ENCODE results near the gene MYL7. TPM values are rescaled to one million over a fixed set of nuclear protein-coding genes. Genes with fewer than 3 reads are reported as not detected.

Gene MYL7
- total RNA-seq (2014; rRNA removed; shearing (Covaris generic)) (not detected in 2 replicates), total RNA-seq (2022) (not detected in 2 replicates), Bru-seq, nascent RNA (not detected), BruChase-seq, experiment 1, labeled RNA remaining after a 6-hour chase (not detected), BruChase-seq, experiment 2, labeled RNA remaining after a 2-hour chase (not detected)
- long read RNA-seq = 0 reads

- Histone ChIP-seq H2AFZ (ENCODE audit: low read length) (no peak within 1 kb of the TSS), H3K4me3 (ENCODE audit: low read depth, low read length, poor library complexity, severe bottlenecking) (no peak within 1 kb of the TSS), H3K9me3 (ENCODE audit: low read length) (no peaks in the 10 kb centered on the region), H3K27ac (ENCODE audit: low read depth, low read length, poor library complexity, severe bottlenecking) (no peak within 1 kb of the TSS), H3K4me2 (ENCODE audit: low read length) (no peak within 1 kb of the TSS), H3K9me2 (ENCODE audit: insufficient read depth, low read length) (no peaks in the 10 kb centered on the region), H3K36me3 (ENCODE audit: insufficient read depth, low read length) (no peaks in the 10 kb centered on the region), H3K4me1 (ENCODE audit: insufficient read depth, low read length, poor library complexity, severe bottlenecking) (no peaks in the 10 kb centered on the region), H4K20me1 (ENCODE audit: insufficient read depth, low read length) (no peaks in the 10 kb centered on the region), H3K79me2 (ENCODE audit: insufficient read depth, low read depth, low read length) (no peaks in the 10 kb centered on the region)
- POLR2A ChIA-PET = no interaction called here
- CTCF ChIA-PET (ENCODE audit: unreplicated experiment) = no interaction called here
- BruUV-seq (replicated peaks) = no TSS peak
- DNase-seq (ENCODE audit: low spot score) = no peak
- TF ChIP-seq EZH2phosphoT487 (IDR thresholded peaks at IDR 0.05; ENCODE audit: borderline replicate concordance, low read depth, low read length) = no peak
- TF ChIP-seq CTCF (conservative IDR thresholded peaks at IDR 0.05; ENCODE audit: low read length) = no peak
- intact Hi-C loops (cut with micrococcal nuclease; ENCODE audit: unreplicated experiment) = no loop called here
Observed at GRCh38 chr7:44141221-44141850, at the start of gene MYL7. MYL7 (minus strand) TSS chr7:44141332; CDS start chr7:44141305, 27 bp downstream.

GRCh38 chr7:44189993-44190872, 49.1 kb upstream of the MYL7 start:
- CTCF ChIA-PET (ENCODE audit: unreplicated experiment) = no interaction called here

More at GRCh38 chr7:44189993-44190872, 49.1 kb upstream of the MYL7 start:
- no peak overlapping the region for H3K4me2 ChIP-seq (ENCODE audit: low read length)
- intact Hi-C loops (cut with micrococcal nuclease; ENCODE audit: unreplicated experiment) = no loop called here
- no peak overlapping the region for H3K27ac ChIP-seq (ENCODE audit: low read depth, low read length, poor library complexity, severe bottlenecking)
- no peaks in the 10 kb centered on the region for H4K20me1 ChIP-seq (ENCODE audit: insufficient read depth, low read length)
- H3K9me2 ChIP-seq (ENCODE audit: insufficient read depth, low read length) = no peaks in the 10 kb centered on the region
- H3K4me1 ChIP-seq (ENCODE audit: insufficient read depth, low read length, poor library complexity, severe bottlenecking) = no peaks in the 10 kb centered on the region
- H3K36me3 ChIP-seq (ENCODE audit: insufficient read depth, low read length) = no peaks in the 10 kb centered on the region
- no peak overlapping the region for H2AFZ ChIP-seq (ENCODE audit: low read length)
- no peak for DNase-seq (ENCODE audit: low spot score)
- TF ChIP-seq EZH2phosphoT487 (IDR thresholded peaks at IDR 0.05; ENCODE audit: borderline replicate concordance, low read depth, low read length) (no peak), CTCF (conservative IDR thresholded peaks at IDR 0.05; ENCODE audit: low read length) (no peak)
- no TSS peak for BruUV-seq (replicated peaks)
- no peaks in the 10 kb centered on the region for H3K9me3 ChIP-seq (ENCODE audit: low read length)
- H3K4me3 ChIP-seq (ENCODE audit: low read depth, low read length, poor library complexity, severe bottlenecking) = no peak overlapping the region
- H3K79me2 ChIP-seq (ENCODE audit: insufficient read depth, low read depth, low read length) = no peaks in the 10 kb centered on the region
- POLR2A ChIA-PET = no interaction called here
